A549 (cell line): ENCODE results near the gene SUMF1. TPM values are rescaled to one million over a fixed set of nuclear protein-coding genes. Genes with fewer than 3 reads are reported as not detected.

Experiments
- ATAC-seq, 2 experiments: fragments of 200-7000 bp in 1 of 2; fragments of >200 bp in 1 of 2; cut with Nextera tagmentation in 1 of 2; cut with Tn5 transposase in 1 of 2; 3 replicates each; pipeline versions ENCODE4 v1.8.0 to v1.9.1; 2018 to 2020; ENCODE audit warnings: mild to moderate bottlenecking in 1 of 2, moderate library complexity in 1 of 2
- CTCF ChIA-PET: fragments of 300-600 bp; sonication (Branson Sonifier 250); formaldehyde crosslinking; extraction: SDS; loops from one replicate; lab custom pipeline; 2021; ENCODE audit warnings: antibody characterized with exemption, inconsistent platforms; lab: Yijun Ruan, JAX
- POLR2A ChIA-PET: fragments of 350-600 bp; formaldehyde crosslinking; extraction: SDS; loops from one replicate; lab custom pipeline; 2021; ENCODE audit warnings: antibody characterized with exemption, inconsistent platforms; lab: Yijun Ruan, JAX
- DNase-seq, 2 experiments: peaks; one replicate each; pipeline versions ENCODE4 v3.0.0 to v3.0.0-alpha.2; 2011 to 2016; ENCODE audit warnings: low read depth in 1 of 2, low spot score in 1 of 2
- FAIRE-seq: peaks from 2 replicates; lab custom pipeline; 2011; peaks lifted over from hg19 to GRCh38; lab: Jason Lieb, UNC
- H3K27ac ChIP-seq, 2 experiments: fragments of >200 bp; sonication (Bioruptor Twin); formaldehyde crosslinking; 3 replicates each; pipeline ENCODE4 v1.5.1; 2016 to 2017
- H3K4me1 ChIP-seq: fragments of >200 bp; sonication (Bioruptor Twin); formaldehyde crosslinking; 3 replicates; pipeline ENCODE4 v1.6.1; 2016
- H3K4me2 ChIP-seq: fragments of >200 bp; sonication (Bioruptor Twin); formaldehyde crosslinking; 3 replicates; pipeline ENCODE4 v1.6.1; 2016
- H3K4me3 ChIP-seq: fragments of >200 bp; sonication (Bioruptor Twin); formaldehyde crosslinking; 3 replicates; pipeline ENCODE4 v1.5.1; 2016
- H3K9me3 ChIP-seq: fragments of >200 bp; sonication (Bioruptor Twin); formaldehyde crosslinking; 3 replicates; pipeline ENCODE4 v1.6.1; 2016
- CBX2 ChIP-seq: fragments of 200-600 bp; sonication (generic); IDR thresholded peaks from 2 replicates; pipeline ENCODE4 v1.6.1; 2016; ENCODE audit warnings: low read depth, mild to moderate bottlenecking, borderline replicate concordance
- CBX8 ChIP-seq: fragments of 200-600 bp; sonication (generic); IDR thresholded peaks from 2 replicates; pipeline ENCODE4 v1.6.1; 2016
- CEBPB ChIP-seq, 2 experiments: fragments of >200 bp in 1 of 2; sonication (Bioruptor Twin) in 1 of 2; formaldehyde crosslinking in 1 of 2; IDR thresholded peaks; 2 replicates each; pipeline ENCODE4 v1.6.1; 2012 to 2016
- CHD4 ChIP-seq: fragments of 200-600 bp; sonication (generic); IDR thresholded peaks from 2 replicates; pipeline ENCODE4 v1.6.1; 2016; ENCODE audit warnings: antibody characterized with exemption, mild to moderate bottlenecking, borderline replicate concordance
- EHMT2 ChIP-seq: fragments of 200-600 bp; sonication (generic); IDR thresholded peaks from 2 replicates; pipeline ENCODE4 v1.6.1; 2016; ENCODE audit warnings: antibody characterized with exemption, low read depth, mild to moderate bottlenecking, moderate library complexity
- ESRRA ChIP-seq: fragments of 150-350 bp; IDR thresholded peaks from 2 replicates; pipeline ENCODE4 v1.6.1; 2014; ENCODE audit warnings: mild to moderate bottlenecking, low read length, borderline replicate concordance
- FOSL2 ChIP-seq, 2 experiments: fragments of 450-650 bp in 1 of 2; fragments of >200 bp in 1 of 2; sonication (Bioruptor Twin) in 1 of 2; formaldehyde crosslinking; IDR thresholded peaks; 2 replicates each; pipeline versions ENCODE4 v1.5.0 to v1.6.1; 2016 to 2020; ENCODE audit warnings: mild to moderate bottlenecking in 1 of 2, moderate library complexity in 1 of 2
- FOXS1 ChIP-seq: fragments of 250-450 bp; sonication (Bioruptor Pico); IDR thresholded peaks from 2 replicates; pipeline ENCODE4 v1.5.0; 2020; ENCODE audit warnings: mild to moderate bottlenecking, moderate library complexity
- HDAC2 ChIP-seq: fragments of 200-600 bp; sonication (generic); IDR thresholded peaks from 2 replicates; pipeline ENCODE4 v1.6.1; 2016
- HEYL ChIP-seq: fragments of 250-450 bp; sonication (Bioruptor Pico); IDR thresholded peaks from 2 replicates; pipeline ENCODE4 v1.8.0; 2021; ENCODE audit warnings: mild to moderate bottlenecking, moderate library complexity
- HOXA7 ChIP-seq: fragments of 250-450 bp; sonication (Bioruptor Pico); IDR thresholded peaks from 2 replicates; pipeline ENCODE4 v1.5.0; 2020; ENCODE audit warnings: mild to moderate bottlenecking, moderate library complexity
- JUN ChIP-seq, 2 experiments: fragments of >200 bp; sonication (Bioruptor Twin); formaldehyde crosslinking; IDR thresholded peaks; 2 replicates in 1 of 2; 3 replicates in 1 of 2; pipeline ENCODE4 v1.6.1; 2016 to 2017
- KDM1A ChIP-seq: fragments of 200-600 bp; sonication (generic); IDR thresholded peaks from 2 replicates; pipeline ENCODE4 v1.6.1; 2016; ENCODE audit warnings: low read depth, mild to moderate bottlenecking
- KDM5A ChIP-seq: fragments of 200-600 bp; sonication (generic); IDR thresholded peaks from 2 replicates; pipeline ENCODE4 v1.6.1; 2016; ENCODE audit warnings: antibody characterized with exemption, mild to moderate bottlenecking
- MAFK ChIP-seq: fragments of 450-650 bp; IDR thresholded peaks from 2 replicates; pipeline ENCODE4 v1.6.1; 2014; ENCODE audit not compliant: partially characterized antibody
- MAZ ChIP-seq: fragments of 150-350 bp; IDR thresholded peaks from 2 replicates; pipeline ENCODE4 v1.6.1; 2014; ENCODE audit warnings: antibody characterized with exemption, low read depth, low read length, borderline replicate concordance
- NFE2L2 ChIP-seq: fragments of 150-350 bp; conservative IDR thresholded peaks from 2 replicates; pipeline ENCODE4 v1.6.1; 2014; ENCODE audit warnings: low read length
- NPAS2 ChIP-seq: fragments of 250-450 bp; sonication (Bioruptor Pico); IDR thresholded peaks from 2 replicates; pipeline ENCODE4 v1.8.0; 2022; ENCODE audit warnings: mild to moderate bottlenecking, moderate library complexity, borderline replicate concordance
- NR3C1 ChIP-seq: fragments of >200 bp; sonication (Bioruptor Twin); formaldehyde crosslinking; IDR thresholded peaks from 3 replicates; pipeline ENCODE4 v1.6.1; 2017
- PHF8 ChIP-seq: fragments of 200-600 bp; sonication (generic); IDR thresholded peaks from 2 replicates; pipeline ENCODE4 v1.6.1; 2016; ENCODE audit warnings: low read depth, mild to moderate bottlenecking, antibody characterized with exemption, moderate library complexity, borderline replicate concordance
- POLR2AphosphoS2 ChIP-seq: conservative IDR thresholded peaks from 2 replicates; pipeline ENCODE4 v1.6.1; 2012; ENCODE audit warnings: low read length, improper control_type of control experiment, inconsistent platforms
- RFX5 ChIP-seq: fragments of 450-650 bp; IDR thresholded peaks from 2 replicates; pipeline ENCODE4 v1.7.1; 2014; ENCODE audit warnings: antibody characterized with exemption, mild to moderate bottlenecking, moderate library complexity
- SMC3 ChIP-seq: fragments of >200 bp; sonication (Bioruptor Twin); formaldehyde crosslinking; IDR thresholded peaks from 3 replicates; pipeline ENCODE4 v1.6.1; 2018; ENCODE audit warnings: inconsistent platforms
- TFCP2L1 ChIP-seq: fragments of 250-450 bp; sonication (Bioruptor Pico); IDR thresholded peaks from 2 replicates; pipeline ENCODE4 v1.5.0; 2021; ENCODE audit warnings: mild to moderate bottlenecking
- TP53 ChIP-seq: fragments of 250-450 bp; sonication (Bioruptor Pico); IDR thresholded peaks from 2 replicates; pipeline ENCODE4 v1.5.0; 2021; ENCODE audit warnings: mild to moderate bottlenecking, moderate library complexity
- ZC3H11A ChIP-seq: fragments of 450-650 bp; IDR thresholded peaks from 2 replicates; pipeline ENCODE4 v1.6.1; 2014; ENCODE audit warnings: antibody characterized with exemption, mild to moderate bottlenecking
- WGBS: methylation state at CpG from one replicate; pipeline ENCODE4 v1.1.6; 2017; ENCODE audit errors: missing lambda C conversion rate; 5-methylcytosine and 5-hydroxymethylcytosine counted together
- polyA plus RNA-seq, 4 experiments: library from polyadenylated mRNA; depleted of rRNA in 3 of 4; stranded (reverse); fragments of >200 nt; fragmentation: RNase III in 1 of 4; extraction: RNeasy Plus Mini Kit Qiagen cat#74134 plus additional on column Dnase treatment in 1 of 4; gene quantifications; 2 replicates in 3 of 4; 3 replicates in 1 of 4; pipeline ENCODE4 v1.2.3, GENCODE V29; 2011 to 2017
- TF ChIP-seq, protein P1 (sequence below): fragments of 200-600 bp; sonication (generic); IDR thresholded peaks from 2 replicates; pipeline ENCODE4 v1.6.1; 2016; ENCODE audit warnings: antibody characterized with exemption, mild to moderate bottlenecking, moderate library complexity
- TF ChIP-seq, protein P2 (sequence below): fragments of 250-450 bp; sonication (Bioruptor Pico); IDR thresholded peaks from 2 replicates; pipeline ENCODE4 v1.5.0; 2021; ENCODE audit warnings: mild to moderate bottlenecking, moderate library complexity, borderline replicate concordance
- TF ChIP-seq, protein P3 (sequence below): fragments of 150-350 bp; IDR thresholded peaks from 2 replicates; pipeline ENCODE4 v1.6.1; 2014; ENCODE audit warnings: low read depth, mild to moderate bottlenecking, low read length

Gene SUMF1
- polyA plus RNA-seq, 2 of the 4 experiments (the other 2 are of a cell fraction) = 20.9 to 25.4 TPM

DNA sequence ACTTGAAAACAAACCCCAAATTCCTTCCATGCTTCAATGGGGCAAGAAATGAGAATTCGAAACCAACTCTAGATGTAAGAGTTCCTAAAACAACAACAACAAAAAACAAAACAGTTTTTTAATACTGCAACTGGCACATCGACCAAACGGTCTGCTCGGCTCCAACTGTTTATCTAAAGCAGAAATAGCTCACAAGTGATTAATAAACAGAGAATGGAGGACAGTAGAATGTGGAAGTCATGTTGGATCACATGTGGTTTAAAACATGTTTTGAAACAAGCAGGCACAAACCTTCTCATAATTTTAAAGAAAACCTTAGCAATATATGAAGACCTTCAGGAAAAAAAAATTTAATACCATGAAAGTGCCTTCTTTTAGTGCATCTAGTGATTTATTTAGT, 108.8 kb downstream of the SUMF1 start (continued):
- no peak for TF ChIP-seq TP53 (CRISPR knock-in tag)

DNA sequence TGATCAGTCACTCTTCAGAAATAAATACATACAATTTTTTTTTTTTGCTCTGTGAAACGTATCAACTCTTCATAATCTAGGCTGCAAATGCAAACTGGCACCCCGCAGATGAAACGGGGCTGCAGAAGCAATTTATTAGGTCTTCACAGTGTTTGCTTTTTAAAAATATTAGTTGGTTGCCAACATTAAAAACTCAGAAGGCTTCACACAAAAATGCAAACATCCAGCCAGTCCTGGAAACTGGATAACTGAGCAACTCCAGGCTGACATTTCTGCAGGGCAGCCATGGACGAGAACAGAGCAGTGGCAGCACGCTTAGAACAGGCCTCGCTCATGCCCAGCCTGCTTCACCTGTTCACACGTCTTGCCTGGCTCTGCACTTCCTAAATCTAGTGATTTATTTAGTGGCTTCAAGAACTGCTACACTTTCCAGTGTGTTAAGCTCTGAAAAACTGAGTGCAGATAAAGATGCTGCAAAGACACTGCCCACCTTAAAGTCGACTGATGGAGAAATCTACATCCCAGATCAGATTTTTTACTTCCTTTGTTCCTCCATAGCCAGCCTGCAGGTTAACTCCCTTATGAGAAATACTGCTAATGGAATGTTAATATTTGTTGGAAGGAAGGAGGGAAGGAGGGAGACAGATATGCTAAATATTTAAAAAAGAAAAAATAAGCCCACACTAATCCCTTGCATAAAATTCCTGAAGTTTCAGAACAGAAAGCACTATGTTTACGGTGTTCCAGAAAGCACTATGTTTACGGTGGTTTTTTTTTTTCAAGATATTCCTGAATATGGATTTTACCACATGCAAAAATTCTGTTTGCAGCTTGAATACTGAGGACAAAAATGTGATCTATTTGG, 110.3 kb downstream of the SUMF1 start:
- H3K4me3 ChIP-seq = no peak overlapping the region
- ATAC-seq (no peak), DNase-seq (no peak), FAIRE-seq (no peak)
- no peak overlapping the region for H3K27ac ChIP-seq
- H3K9me3 ChIP-seq = no peaks in the 10 kb centered on the region
- WGBS = 87% methylated on average over 10 of the region's 10 CpGs
- TF ChIP-seq PHF8 = no peak
- TF ChIP-seq HEYL (CRISPR knock-in tag) = no peak
- TF ChIP-seq CBX8 = no peak
- TF ChIP-seq POLR2AphosphoS2 = no peak
- no peak for TF ChIP-seq ESRRA
- TF ChIP-seq FOSL2 (IDR thresholded peaks at IDR 0.05) = no peak
- no peak for TF ChIP-seq FOSL2 (CRISPR knock-in tag; IDR thresholded peaks at IDR 0.05)
- TF ChIP-seq RFX5 = no peak
- no peak for TF ChIP-seq FOXS1 (CRISPR knock-in tag)
- TF ChIP-seq HDAC2 = no peak
- no peak for TF ChIP-seq NFE2L2
- no peak for TF ChIP-seq MAZ
- TF ChIP-seq NPAS2 (CRISPR knock-in tag) = no peak
- no peak for TF ChIP-seq JUN (IDR thresholded peaks at IDR 0.05)
- TF ChIP-seq KDM1A = no peak
- TF ChIP-seq, protein P1, sequence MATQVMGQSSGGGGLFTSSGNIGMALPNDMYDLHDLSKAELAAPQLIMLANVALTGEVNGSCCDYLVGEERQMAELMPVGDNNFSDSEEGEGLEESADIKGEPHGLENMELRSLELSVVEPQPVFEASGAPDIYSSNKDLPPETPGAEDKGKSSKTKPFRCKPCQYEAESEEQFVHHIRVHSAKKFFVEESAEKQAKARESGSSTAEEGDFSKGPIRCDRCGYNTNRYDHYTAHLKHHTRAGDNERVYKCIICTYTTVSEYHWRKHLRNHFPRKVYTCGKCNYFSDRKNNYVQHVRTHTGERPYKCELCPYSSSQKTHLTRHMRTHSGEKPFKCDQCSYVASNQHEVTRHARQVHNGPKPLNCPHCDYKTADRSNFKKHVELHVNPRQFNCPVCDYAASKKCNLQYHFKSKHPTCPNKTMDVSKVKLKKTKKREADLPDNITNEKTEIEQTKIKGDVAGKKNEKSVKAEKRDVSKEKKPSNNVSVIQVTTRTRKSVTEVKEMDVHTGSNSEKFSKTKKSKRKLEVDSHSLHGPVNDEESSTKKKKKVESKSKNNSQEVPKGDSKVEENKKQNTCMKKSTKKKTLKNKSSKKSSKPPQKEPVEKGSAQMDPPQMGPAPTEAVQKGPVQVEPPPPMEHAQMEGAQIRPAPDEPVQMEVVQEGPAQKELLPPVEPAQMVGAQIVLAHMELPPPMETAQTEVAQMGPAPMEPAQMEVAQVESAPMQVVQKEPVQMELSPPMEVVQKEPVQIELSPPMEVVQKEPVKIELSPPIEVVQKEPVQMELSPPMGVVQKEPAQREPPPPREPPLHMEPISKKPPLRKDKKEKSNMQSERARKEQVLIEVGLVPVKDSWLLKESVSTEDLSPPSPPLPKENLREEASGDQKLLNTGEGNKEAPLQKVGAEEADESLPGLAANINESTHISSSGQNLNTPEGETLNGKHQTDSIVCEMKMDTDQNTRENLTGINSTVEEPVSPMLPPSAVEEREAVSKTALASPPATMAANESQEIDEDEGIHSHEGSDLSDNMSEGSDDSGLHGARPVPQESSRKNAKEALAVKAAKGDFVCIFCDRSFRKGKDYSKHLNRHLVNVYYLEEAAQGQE = no peak
- ChIA-PET POLR2A (no interaction called here), CTCF (interaction anchor here (1.3 to 1.4 kb wide), 2 partner anchors 110 to 277 kb away, joined by 3 to 4 read pairs; partner anchors contain the start of gene SUMF1)
- no peaks in the 10 kb centered on the region for H3K4me1 ChIP-seq
- no peak overlapping the region for H3K4me2 ChIP-seq

DNA sequence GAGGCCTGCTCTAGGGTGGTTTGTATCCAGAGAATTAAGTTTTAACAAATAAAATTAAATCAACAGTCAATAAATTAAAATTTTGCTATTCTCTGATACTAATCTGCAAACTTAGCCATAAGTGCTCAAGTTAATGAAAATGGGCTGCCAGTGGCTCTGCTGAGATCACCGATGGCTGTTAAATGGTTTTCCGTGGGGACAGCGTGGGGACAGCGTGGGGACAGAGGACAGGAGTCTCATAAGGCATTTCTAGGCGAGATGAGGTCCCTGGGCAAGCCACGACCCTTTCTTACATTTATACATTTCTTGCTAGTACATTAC, 110.9 kb downstream of the SUMF1 start:
- H3K4me1 ChIP-seq = 0 out of 3 replicates have a peak, but pooled peaks cover under 1% of the 10 kb centered on the region
- no peak overlapping the region for H3K27ac ChIP-seq
- TF ChIP-seq ZC3H11A (no peak), JUN (IDR thresholded peaks at IDR 0.05) (no peak), KDM5A (no peak), KDM1A (no peak), HOXA7 (no peak), RFX5 (no peak), FOXS1 (CRISPR knock-in tag) (no peak), MAFK (no peak), NR3C1 (no peak), CHD4 (no peak), TFCP2L1 (CRISPR knock-in tag) (no peak), SMC3 (no peak), POLR2AphosphoS2 (no peak), CBX2 (no peak), CEBPB (IDR thresholded peaks at IDR 0.05) (no peak), EHMT2 (no peak)
- TF ChIP-seq, protein P2, sequence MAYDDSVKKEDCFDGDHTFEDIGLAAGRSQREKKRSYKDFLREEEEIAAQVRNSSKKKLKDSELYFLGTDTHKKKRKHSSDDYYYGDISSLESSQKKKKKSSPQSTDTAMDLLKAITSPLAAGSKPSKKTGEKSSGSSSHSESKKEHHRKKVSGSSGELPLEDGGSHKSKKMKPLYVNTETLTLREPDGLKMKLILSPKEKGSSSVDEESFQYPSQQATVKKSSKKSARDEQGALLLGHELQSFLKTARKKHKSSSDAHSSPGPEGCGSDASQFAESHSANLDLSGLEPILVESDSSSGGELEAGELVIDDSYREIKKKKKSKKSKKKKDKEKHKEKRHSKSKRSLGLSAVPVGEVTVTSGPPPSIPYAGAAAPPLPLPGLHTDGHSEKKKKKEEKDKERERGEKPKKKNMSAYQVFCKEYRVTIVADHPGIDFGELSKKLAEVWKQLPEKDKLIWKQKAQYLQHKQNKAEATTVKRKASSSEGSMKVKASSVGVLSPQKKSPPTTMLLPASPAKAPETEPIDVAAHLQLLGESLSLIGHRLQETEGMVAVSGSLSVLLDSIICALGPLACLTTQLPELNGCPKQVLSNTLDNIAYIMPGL (CRISPR knock-in tag) = no peak
- TF ChIP-seq, protein P3, sequence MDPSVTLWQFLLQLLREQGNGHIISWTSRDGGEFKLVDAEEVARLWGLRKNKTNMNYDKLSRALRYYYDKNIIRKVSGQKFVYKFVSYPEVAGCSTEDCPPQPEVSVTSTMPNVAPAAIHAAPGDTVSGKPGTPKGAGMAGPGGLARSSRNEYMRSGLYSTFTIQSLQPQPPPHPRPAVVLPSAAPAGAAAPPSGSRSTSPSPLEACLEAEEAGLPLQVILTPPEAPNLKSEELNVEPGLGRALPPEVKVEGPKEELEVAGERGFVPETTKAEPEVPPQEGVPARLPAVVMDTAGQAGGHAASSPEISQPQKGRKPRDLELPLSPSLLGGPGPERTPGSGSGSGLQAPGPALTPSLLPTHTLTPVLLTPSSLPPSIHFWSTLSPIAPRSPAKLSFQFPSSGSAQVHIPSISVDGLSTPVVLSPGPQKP = no peak
- ChIA-PET CTCF (interaction anchor here (1.4 kb wide), 1 partner anchor 277 kb away, joined by 3 read pairs; no protein-coding TSS in a partner anchor), POLR2A (no interaction called here)
- no peak for ATAC-seq
- H3K4me2 ChIP-seq = no peak overlapping the region
- FAIRE-seq = no peak
- WGBS = 92% methylated on average over 6 of the region's 6 CpGs
- no peak for DNase-seq
- no peaks in the 10 kb centered on the region for H3K9me3 ChIP-seq
- H3K4me3 ChIP-seq = no peak overlapping the region
